AG20443 (cell line): ENCODE data around the gene OR11H6.
"Not testable (repeated sequence)": the region's sequence is repeated elsewhere in the genome, so short reads cannot be mapped to it uniquely, and the experiment has no call there.

Experiments used
- DNase-seq: peaks from one replicate; pipeline ENCODE4 v3.0.0; 2012; ENCODE audit warnings: low spot score, mixed read lengths

OR11H6 gene

GRCh38 chr14:20264361-20264760, 40.9 kb downstream of the OR11H6 start:
- DNase-seq: not testable (repeated sequence)

GRCh38 chr14:20274062-20274461, 50.6 kb downstream of the OR11H6 start:
- no peak for DNase-seq
